ENCODE data around the gene RFNG. TPM values are rescaled to one million over a fixed set of nuclear protein-coding genes. Genes with fewer than 3 reads are reported as not detected.

Gene RFNG
- total and polyA plus RNA-seq, 2 of the 13 experiments (the other 11 are each of a cell fraction or from before 2014, with no cell fraction given): 61.4 to 64.0 TPM

DNA sequence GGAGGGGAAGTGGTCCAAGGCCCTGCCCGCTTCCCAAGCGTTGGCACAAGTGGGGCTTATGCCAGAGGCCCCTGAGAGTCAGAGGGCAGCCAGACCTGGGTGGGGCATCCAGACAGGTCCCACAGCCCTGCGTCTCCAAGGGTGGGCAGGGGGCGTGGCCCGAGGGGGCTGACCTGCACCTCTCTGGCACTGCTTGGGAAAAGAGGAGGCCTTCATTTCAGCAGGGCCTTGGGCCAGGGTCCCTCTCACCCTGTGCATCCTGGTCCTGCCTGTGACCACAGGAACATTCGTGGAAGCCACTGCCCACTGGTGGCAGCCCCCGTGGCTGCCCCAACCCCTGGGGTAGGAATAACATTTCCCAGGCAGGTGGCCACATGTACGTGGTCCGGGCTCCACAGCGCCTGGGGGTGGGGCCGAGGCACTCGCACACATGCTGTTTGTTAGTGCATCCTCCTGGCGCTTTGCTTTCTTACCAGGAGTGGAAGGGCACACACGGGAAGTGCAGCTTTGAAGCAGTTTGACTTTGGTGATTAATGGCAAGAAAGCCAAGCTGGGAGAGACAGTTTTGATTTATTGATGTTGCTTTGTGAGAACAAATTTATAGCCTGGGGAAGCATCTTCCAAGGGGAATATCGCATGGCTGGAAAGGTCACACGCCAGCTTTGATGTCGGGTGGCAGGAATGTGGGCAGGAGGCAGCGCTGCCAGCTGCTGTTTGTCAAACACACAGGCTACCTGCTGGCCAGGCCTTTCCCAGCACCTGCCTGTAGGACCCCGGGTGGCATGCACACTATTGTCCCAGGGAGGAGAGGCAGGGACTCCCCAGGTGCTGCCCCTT is 33.2 kb downstream of the RFNG start (continued):
- TF ChIP-seq JUN (CRISPR knock-in tag; IDR thresholded peaks at IDR 0.05) (no peak), MTA1 (CRISPR knock-in tag; IDR thresholded peaks at IDR 0.05; ENCODE audit: borderline replicate concordance) (no peak), ZNF569 (CRISPR knock-in tag; IDR thresholded peaks at IDR 0.05; ENCODE audit: borderline replicate concordance) (no peak), ONECUT2 (CRISPR knock-in tag; IDR thresholded peaks at IDR 0.05) (no peak), MYC (CRISPR knock-in tag; IDR thresholded peaks at IDR 0.05; ENCODE audit: borderline replicate concordance) (0 out of 2 replicates have a peak, but pooled peaks have one; percentile 10), ZNF713 (CRISPR knock-in tag; IDR thresholded peaks at IDR 0.05) (no peak), KDM4B (CRISPR knock-in tag; IDR thresholded peaks at IDR 0.05) (no peak), NR3C1 (CRISPR knock-in tag; IDR thresholded peaks at IDR 0.05) (no peak), KDM5A (IDR thresholded peaks at IDR 0.05; ENCODE audit: borderline replicate concordance, low read length) (no peak), HDAC2 (CRISPR knock-in tag; IDR thresholded peaks at IDR 0.05) (peak; percentile 16; the same call in 1 of the 2 replicates), SMARCE1 (IDR thresholded peaks at IDR 0.05; ENCODE audit: borderline replicate concordance) (no peak), MTF2 (CRISPR knock-in tag; IDR thresholded peaks at IDR 0.05; ENCODE audit: borderline replicate concordance) (no peak), ASH2L (IDR thresholded peaks at IDR 0.05; ENCODE audit: insufficient read length, low read depth, low read length) (peak; percentile 18), ZNF629 (CRISPR knock-in tag; conservative IDR thresholded peaks at IDR 0.05) (no peak), KDM5B (CRISPR knock-in tag; IDR thresholded peaks at IDR 0.05; ENCODE audit: borderline replicate concordance) (no peak), ZFX (CRISPR knock-in tag; IDR thresholded peaks at IDR 0.05; ENCODE audit: low read depth) (no peak), GZF1 (CRISPR knock-in tag; IDR thresholded peaks at IDR 0.05) (no peak), ZNF180 (CRISPR knock-in tag; IDR thresholded peaks at IDR 0.05; ENCODE audit: borderline replicate concordance, low read depth) (no peak), ARHGAP35 (CRISPR knock-in tag; IDR thresholded peaks at IDR 0.05; ENCODE audit: borderline replicate concordance) (no peak), ZNF619 (CRISPR knock-in tag; IDR thresholded peaks at IDR 0.05) (peak; percentile 29; the same call in 1 of the 2 replicates), ZFP82 (CRISPR knock-in tag; IDR thresholded peaks at IDR 0.05; ENCODE audit: borderline replicate concordance) (no peak)
- TF ChIP-seq, protein P1, sequence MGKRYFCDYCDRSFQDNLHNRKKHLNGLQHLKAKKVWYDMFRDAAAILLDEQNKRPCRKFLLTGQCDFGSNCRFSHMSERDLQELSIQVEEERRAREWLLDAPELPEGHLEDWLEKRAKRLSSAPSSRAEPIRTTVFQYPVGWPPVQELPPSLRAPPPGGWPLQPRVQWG (CRISPR knock-in tag; IDR thresholded peaks at IDR 0.05; ENCODE audit: borderline replicate concordance, low read depth): no peak
- TF ChIP-seq, protein P2, sequence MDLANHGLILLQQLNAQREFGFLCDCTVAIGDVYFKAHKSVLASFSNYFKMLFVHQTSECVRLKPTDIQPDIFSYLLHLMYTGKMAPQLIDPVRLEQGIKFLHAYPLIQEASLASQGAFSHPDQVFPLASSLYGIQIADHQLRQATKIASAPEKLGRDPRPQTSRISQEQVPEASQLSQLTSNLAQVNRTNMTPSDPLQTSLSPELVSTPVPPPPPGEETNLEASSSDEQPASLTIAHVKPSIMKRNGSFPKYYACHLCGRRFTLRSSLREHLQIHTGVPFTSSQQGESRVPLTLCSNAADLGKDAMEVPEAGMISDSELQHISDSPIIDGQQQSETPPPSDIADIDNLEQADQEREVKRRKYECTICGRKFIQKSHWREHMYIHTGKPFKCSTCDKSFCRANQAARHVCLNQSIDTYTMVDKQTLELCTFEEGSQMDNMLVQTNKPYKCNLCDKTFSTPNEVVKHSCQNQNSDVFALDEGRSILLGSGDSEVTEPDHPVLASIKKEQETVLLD (CRISPR knock-in tag; IDR thresholded peaks at IDR 0.05; ENCODE audit: low read depth): 0 out of 2 replicates have a peak, but pooled peaks have one; percentile 26
- TF ChIP-seq, protein P3, sequence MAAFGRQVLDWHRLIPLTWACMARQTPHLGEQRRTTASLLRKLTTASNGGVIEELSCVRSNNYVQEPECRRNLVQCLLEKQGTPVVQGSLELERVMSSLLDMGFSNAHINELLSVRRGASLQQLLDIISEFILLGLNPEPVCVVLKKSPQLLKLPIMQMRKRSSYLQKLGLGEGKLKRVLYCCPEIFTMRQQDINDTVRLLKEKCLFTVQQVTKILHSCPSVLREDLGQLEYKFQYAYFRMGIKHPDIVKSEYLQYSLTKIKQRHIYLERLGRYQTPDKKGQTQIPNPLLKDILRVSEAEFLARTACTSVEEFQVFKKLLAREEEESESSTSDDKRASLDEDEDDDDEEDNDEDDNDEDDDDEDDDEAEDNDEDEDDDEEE (CRISPR knock-in tag; IDR thresholded peaks at IDR 0.05): 0 out of 2 replicates have a peak, but pooled peaks have one; percentile 54
- TF ChIP-seq, protein P4, sequence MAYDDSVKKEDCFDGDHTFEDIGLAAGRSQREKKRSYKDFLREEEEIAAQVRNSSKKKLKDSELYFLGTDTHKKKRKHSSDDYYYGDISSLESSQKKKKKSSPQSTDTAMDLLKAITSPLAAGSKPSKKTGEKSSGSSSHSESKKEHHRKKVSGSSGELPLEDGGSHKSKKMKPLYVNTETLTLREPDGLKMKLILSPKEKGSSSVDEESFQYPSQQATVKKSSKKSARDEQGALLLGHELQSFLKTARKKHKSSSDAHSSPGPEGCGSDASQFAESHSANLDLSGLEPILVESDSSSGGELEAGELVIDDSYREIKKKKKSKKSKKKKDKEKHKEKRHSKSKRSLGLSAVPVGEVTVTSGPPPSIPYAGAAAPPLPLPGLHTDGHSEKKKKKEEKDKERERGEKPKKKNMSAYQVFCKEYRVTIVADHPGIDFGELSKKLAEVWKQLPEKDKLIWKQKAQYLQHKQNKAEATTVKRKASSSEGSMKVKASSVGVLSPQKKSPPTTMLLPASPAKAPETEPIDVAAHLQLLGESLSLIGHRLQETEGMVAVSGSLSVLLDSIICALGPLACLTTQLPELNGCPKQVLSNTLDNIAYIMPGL (CRISPR knock-in tag; IDR thresholded peaks at IDR 0.05; ENCODE audit: borderline replicate concordance in 1 of 2, low read depth in 1 of 2): no peak
